NB4 (cell line): ENCODE data around the gene CRIM1.

Experiments
- POLR2A ChIP-seq: IDR thresholded peaks from 2 replicates; pipeline ENCODE4 v1.6.1; 2011; ENCODE audit warnings: mild to moderate bottlenecking; ENCODE audit not compliant: insufficient read length; ENCODE audit errors: extremely low read depth
- TF ChIP-seq, protein P1 (sequence below): IDR thresholded peaks from one replicate; pipeline ENCODE4 v1.5.1; 2012; ENCODE audit warnings: low read depth, low read length

DNA sequence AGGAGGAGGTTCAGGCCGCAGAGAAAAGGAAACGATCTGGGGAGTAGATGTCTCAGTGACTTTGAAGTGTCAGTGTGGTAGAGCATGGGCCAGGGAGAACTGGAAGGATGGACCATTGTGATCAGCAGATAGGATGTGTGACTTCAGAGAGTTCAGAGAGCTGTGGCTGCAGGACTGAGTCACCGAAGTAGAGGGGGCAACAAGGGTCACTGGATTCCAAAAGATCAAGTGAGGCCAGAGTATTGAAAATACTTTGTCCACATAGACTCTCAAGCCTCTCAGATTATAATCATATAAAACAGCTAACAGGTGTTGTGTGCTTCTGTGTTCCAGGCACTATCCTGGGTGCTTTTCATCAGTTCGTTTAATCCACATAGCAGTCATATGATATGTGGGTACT, 99.4 kb downstream of the CRIM1 start:
- no peak for TF ChIP-seq POLR2A
- TF ChIP-seq, protein P1, sequence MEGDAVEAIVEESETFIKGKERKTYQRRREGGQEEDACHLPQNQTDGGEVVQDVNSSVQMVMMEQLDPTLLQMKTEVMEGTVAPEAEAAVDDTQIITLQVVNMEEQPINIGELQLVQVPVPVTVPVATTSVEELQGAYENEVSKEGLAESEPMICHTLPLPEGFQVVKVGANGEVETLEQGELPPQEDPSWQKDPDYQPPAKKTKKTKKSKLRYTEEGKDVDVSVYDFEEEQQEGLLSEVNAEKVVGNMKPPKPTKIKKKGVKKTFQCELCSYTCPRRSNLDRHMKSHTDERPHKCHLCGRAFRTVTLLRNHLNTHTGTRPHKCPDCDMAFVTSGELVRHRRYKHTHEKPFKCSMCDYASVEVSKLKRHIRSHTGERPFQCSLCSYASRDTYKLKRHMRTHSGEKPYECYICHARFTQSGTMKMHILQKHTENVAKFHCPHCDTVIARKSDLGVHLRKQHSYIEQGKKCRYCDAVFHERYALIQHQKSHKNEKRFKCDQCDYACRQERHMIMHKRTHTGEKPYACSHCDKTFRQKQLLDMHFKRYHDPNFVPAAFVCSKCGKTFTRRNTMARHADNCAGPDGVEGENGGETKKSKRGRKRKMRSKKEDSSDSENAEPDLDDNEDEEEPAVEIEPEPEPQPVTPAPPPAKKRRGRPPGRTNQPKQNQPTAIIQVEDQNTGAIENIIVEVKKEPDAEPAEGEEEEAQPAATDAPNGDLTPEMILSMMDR, result no peak
